ENCODE measurements around the gene RPAP3. TPM values are rescaled to one million over a fixed set of nuclear protein-coding genes. Genes with fewer than 3 reads are reported as not detected.

Gene RPAP3
- total and polyA plus RNA-seq, 10 donors = 12.2 to 35.5 (median 26.4) TPM

GRCh38 chr12:47731723-47732122 lies 25.9 kb upstream of the RPAP3 start:
- intact Hi-C loops (cut with DNase I; ENCODE audit: low total_unique reads) = no loop called here
- no peaks in the 10 kb centered on the region for H3K9me3 ChIP-seq
- 74 to 86% (median 80%) methylated on average over 3 to 5 of the region's 5 CpGs for WGBS, 5 donors
- TF ChIP-seq CTCF (IDR thresholded peaks at IDR 0.05 in 8 of 11, conservative IDR thresholded peaks at IDR 0.05 in 3 of 11) = no peak
- no peak for TF ChIP-seq POLR2A (IDR thresholded peaks at IDR 0.05)
- TF ChIP-seq POLR2AphosphoS5 (IDR thresholded peaks at IDR 0.05) = no peak
- H3K4me3 ChIP-seq = no peak overlapping the region
- peaks cover 0 to 10% (median 0%) of the 10 kb centered on the region in 6 donors for H3K36me3 ChIP-seq
- H3K27me3 ChIP-seq (replicated peaks in 1 of 7) = no peaks in the 10 kb centered on the region
- peaks cover 2 to 30% (median 22%) of the 10 kb centered on the region in 6 donors for H3K4me1 ChIP-seq
- H3K27ac ChIP-seq = no peak overlapping the region
- no peak for DNase-seq

DNA sequence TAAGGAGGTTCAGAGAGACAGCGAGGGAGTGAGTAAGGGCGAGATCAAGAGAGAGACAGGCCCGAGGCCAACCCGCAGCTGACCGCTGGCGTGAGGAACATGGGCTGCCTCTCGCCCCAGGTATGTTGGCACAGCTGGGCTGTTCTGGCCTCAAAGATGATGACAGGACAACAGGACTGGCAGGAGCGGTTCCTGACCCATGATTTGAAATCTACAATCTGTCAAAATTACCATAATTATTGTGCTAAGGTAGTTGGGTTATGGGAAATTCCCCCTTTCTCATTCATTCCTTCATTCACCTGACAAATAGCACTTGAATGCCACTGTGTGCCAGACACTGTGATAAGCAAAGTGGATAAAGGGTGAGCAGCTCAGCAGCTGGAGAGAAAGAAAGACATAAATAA lies 24.5 kb upstream of the RPAP3 start:
- Histone ChIP-seq H3K27me3 (replicated peaks in 1 of 7) (no peaks in the 10 kb centered on the region), H3K4me1 (peaks cover 0 to 16% (median 12%) of the 10 kb centered on the region in 6 donors), H3K4me3 (no peak overlapping the region), H3K36me3 (peaks cover 0 to 7% (median 0%) of the 10 kb centered on the region in 6 donors), H3K27ac (no peak overlapping the region), H3K9me3 (no peaks in the 10 kb centered on the region)
- DNase-seq = no peak
- WGBS, 5 donors = 89 to 95% (median 94%) methylated on average over 8 of the region's 8 CpGs
- intact Hi-C loops (cut with DNase I; ENCODE audit: low total_unique reads) = no loop called here
- TF ChIP-seq CTCF (IDR thresholded peaks at IDR 0.05 in 8 of 11, conservative IDR thresholded peaks at IDR 0.05 in 3 of 11) = no peak
- TF ChIP-seq POLR2AphosphoS5 (IDR thresholded peaks at IDR 0.05) = peak in 2 of 3 donors; percentile 27 to 45
- TF ChIP-seq POLR2A (IDR thresholded peaks at IDR 0.05) = no peak

- 58 to 81% (median 77%) methylated on average over 3 of the region's 3 CpGs for WGBS, 5 donors
- no peak for TF ChIP-seq POLR2AphosphoS5 (IDR thresholded peaks at IDR 0.05)
- no peak for TF ChIP-seq POLR2A (IDR thresholded peaks at IDR 0.05)
- no peak for TF ChIP-seq CTCF (IDR thresholded peaks at IDR 0.05 in 8 of 11, conservative IDR thresholded peaks at IDR 0.05 in 3 of 11)
- H3K36me3 ChIP-seq = peaks cover 0 to 7% (median 0%) of the 10 kb centered on the region in 6 donors
- intact Hi-C loops (cut with DNase I; ENCODE audit: low total_unique reads) = no loop called here
- H3K4me3 ChIP-seq = no peak overlapping the region
- no peak overlapping the region for H3K27ac ChIP-seq
- DNase-seq = no peak
- no peaks in the 10 kb centered on the region for H3K27me3 ChIP-seq (replicated peaks in 1 of 7)
- H3K4me1 ChIP-seq = peaks cover 0 to 5% (median under 1%) of the 10 kb centered on the region in 6 donors
- no peaks in the 10 kb centered on the region for H3K9me3 ChIP-seq
These were observed 23.4 kb upstream of the RPAP3 start for GRCh38 chr12:47729233-47729632.

DNA sequence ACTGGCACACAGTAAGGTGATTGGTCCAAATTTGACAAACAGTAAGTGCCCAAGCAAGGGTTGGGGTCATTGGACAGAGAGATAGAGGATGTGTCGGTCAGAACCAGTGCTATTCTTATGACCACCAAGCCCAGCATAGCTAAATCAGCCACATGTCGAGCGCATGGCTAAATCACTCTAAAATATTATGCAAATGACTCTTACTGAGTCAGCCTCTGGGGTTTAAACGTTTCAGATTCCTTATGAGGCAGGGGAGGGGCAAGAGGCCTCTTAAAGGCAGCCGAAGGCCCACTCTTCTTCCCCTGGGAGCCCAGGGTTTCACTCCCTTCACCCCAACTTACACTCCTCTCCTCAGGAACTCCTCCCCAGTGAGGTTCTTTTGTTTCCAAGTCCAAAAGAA lies 20.1 kb upstream of the RPAP3 start:
- no peak overlapping the region for H3K27ac ChIP-seq
- H3K27me3 ChIP-seq (replicated peaks in 1 of 7) = no peaks in the 10 kb centered on the region
- peaks cover 0 to 22% (median 4%) of the 10 kb centered on the region in 6 donors for H3K4me1 ChIP-seq
- no peak for DNase-seq
- TF ChIP-seq CTCF (IDR thresholded peaks at IDR 0.05 in 8 of 11, conservative IDR thresholded peaks at IDR 0.05 in 3 of 11) = no peak
- no peak for TF ChIP-seq POLR2AphosphoS5 (IDR thresholded peaks at IDR 0.05)
- TF ChIP-seq POLR2A (IDR thresholded peaks at IDR 0.05) = no peak
- WGBS, 5 donors = 38 to 62% (median 55%) methylated on average over 5 of the region's 5 CpGs
- peaks cover 0 to 29% (median 8%) of the 10 kb centered on the region in 6 donors for H3K36me3 ChIP-seq
- H3K4me3 ChIP-seq = no peak overlapping the region
- no peaks in the 10 kb centered on the region for H3K9me3 ChIP-seq
- intact Hi-C loops (cut with DNase I; ENCODE audit: low total_unique reads) = no loop called here

Data from spleen (tissue), 11 donors.